Endothelial cell of umbilical vein (primary cell): Measurements from ENCODE around the gene NGFR.

ENCODE experiments used
- CTCF ChIP-seq, 2 donors: IDR thresholded peaks; 1 replicate in 1 of 2; 2 replicates in 1 of 2; pipeline ENCODE4 v1.5.1; 2011; ENCODE audit warnings: low read length in 2 of 2, mild to moderate bottlenecking in 2 of 2, moderate library complexity in 2 of 2, control low read depth in 1 of 2, inconsistent platforms in 1 of 2, low read depth in 1 of 2; ENCODE audit not compliant: insufficient read depth in 1 of 2; ENCODE audit errors: extremely low read depth in 1 of 2
- EZH2 ChIP-seq: IDR thresholded peaks from 2 replicates; pipeline ENCODE4 v1.6.1; 2012; ENCODE audit warnings: borderline replicate concordance, low read depth, mild to moderate bottlenecking, moderate library complexity, low read length, inconsistent platforms; ENCODE audit not compliant: severe bottlenecking
- FOS ChIP-seq: IDR thresholded peaks from 2 replicates; pipeline ENCODE4 v1.6.1; 2011; ENCODE audit warnings: mild to moderate bottlenecking, low read length, moderate library complexity, borderline replicate concordance; ENCODE audit not compliant: insufficient read depth
- JUN ChIP-seq: IDR thresholded peaks from 2 replicates; pipeline ENCODE4 v1.6.1; 2011; ENCODE audit warnings: borderline replicate concordance, low read depth; ENCODE audit not compliant: insufficient read length, insufficient read depth
- MYC ChIP-seq: IDR thresholded peaks from one replicate; pipeline ENCODE4 v1.6.1; 2011; ENCODE audit warnings: mild to moderate bottlenecking, low read depth, low read length
- POLR2A ChIP-seq: IDR thresholded peaks from 2 replicates; pipeline ENCODE4 v1.6.1; 2012; ENCODE audit warnings: low read depth, mild to moderate bottlenecking, control low read depth, low read length
- POLR2AphosphoS5 ChIP-seq: IDR thresholded peaks from 2 replicates; pipeline ENCODE4 v1.6.1; 2012; ENCODE audit warnings: low read depth, mild to moderate bottlenecking, control low read depth, low read length, moderate library complexity; ENCODE audit not compliant: insufficient read depth

GRCh38 chr17:49450181-49450580 lies 44.9 kb upstream of the NGFR start:
- no peak for TF ChIP-seq CTCF (IDR thresholded peaks at IDR 0.05; ENCODE audit: extremely low read depth in 1 of 2, insufficient read depth in 1 of 2, low read depth in 1 of 2, low read length in 2 of 2)
- TF ChIP-seq EZH2, result no peak
- TF ChIP-seq POLR2A, result no peak
- no peak for TF ChIP-seq FOS
- TF ChIP-seq POLR2AphosphoS5, result no peak
- TF ChIP-seq JUN, result no peak
- TF ChIP-seq MYC, result no peak
